GM13977 (cell line): ENCODE results near the gene CEP41.

Experiments used
- DNase-seq: peaks from one replicate; pipeline ENCODE4 v3.0.0; 2012; ENCODE audit warnings: low spot score
- CTCF ChIP-seq: IDR thresholded peaks from 2 replicates; pipeline ENCODE4 v1.5.1; 2012; ENCODE audit warnings: mild to moderate bottlenecking, control low read depth; ENCODE audit not compliant: insufficient read depth; ENCODE audit errors: extremely low read depth, missing control alignments
- in situ Hi-C: fragments of 300-500 bp; cut with MboI; formaldehyde crosslinking; loops from one replicate; pipeline ENCODE4 v1.12.0; 2022; ENCODE audit warnings: low sequenced_read_pairs, low pct_unique_long_range_greater_than_20kb, mixed read lengths, inconsistent platforms; ENCODE audit not compliant: unreplicated experiment

The CEP41 gene

GRCh38 chr7:130360518-130360917 lies 80.3 kb downstream of the CEP41 start:
- in situ Hi-C loops = no loop called here
- no peak for TF ChIP-seq CTCF
- no peak for DNase-seq

GRCh38 chr7:130359276-130359857 lies 81.4 kb downstream of the CEP41 start:
- in situ Hi-C loops = no loop called here
- DNase-seq = no peak
- TF ChIP-seq CTCF = no peak

GRCh38 chr7:130358471-130358870 lies 82.3 kb downstream of the CEP41 start:
- in situ Hi-C loops = no loop called here
- DNase-seq = no peak
- TF ChIP-seq CTCF = no peak

GRCh38 chr7:130356876-130357611 lies 83.8 kb downstream of the CEP41 start:
- no peak for TF ChIP-seq CTCF
- in situ Hi-C loops = no loop called here
- no peak for DNase-seq

- DNase-seq = no peak
- no peak for TF ChIP-seq CTCF
- in situ Hi-C loops = no loop called here
Measured at GRCh38 chr7:130356121-130356875, 84.5 kb downstream of the CEP41 start.

GRCh38 chr7:130353196-130353595 lies 87.6 kb downstream of the CEP41 start:
- DNase-seq = no peak
- in situ Hi-C loops = no loop called here
- no peak for TF ChIP-seq CTCF
